D721Med (cell line): ENCODE data around the gene PROKR1.
"Not testable (repeated sequence)": the region's sequence is repeated elsewhere in the genome, so short reads cannot be mapped to it uniquely, and the experiment has no call there.

ENCODE experiments used
- DNase-seq: peaks from one replicate; pipeline ENCODE4 v3.0.0; 2011; ENCODE audit warnings: low spot score; ENCODE audit not compliant: insufficient read length
- FAIRE-seq: peaks from 2 replicates; lab custom pipeline; 2011; peaks lifted over from hg19 to GRCh38; lab: Jason Lieb, UNC
- TF ChIP-seq, protein P1 (sequence below): IDR thresholded peaks from 2 replicates; pipeline ENCODE4 v1.5.1; 2012; ENCODE audit warnings: mild to moderate bottlenecking, control low read depth; ENCODE audit not compliant: insufficient read depth; ENCODE audit errors: missing control alignments

The PROKR1 gene

DNA sequence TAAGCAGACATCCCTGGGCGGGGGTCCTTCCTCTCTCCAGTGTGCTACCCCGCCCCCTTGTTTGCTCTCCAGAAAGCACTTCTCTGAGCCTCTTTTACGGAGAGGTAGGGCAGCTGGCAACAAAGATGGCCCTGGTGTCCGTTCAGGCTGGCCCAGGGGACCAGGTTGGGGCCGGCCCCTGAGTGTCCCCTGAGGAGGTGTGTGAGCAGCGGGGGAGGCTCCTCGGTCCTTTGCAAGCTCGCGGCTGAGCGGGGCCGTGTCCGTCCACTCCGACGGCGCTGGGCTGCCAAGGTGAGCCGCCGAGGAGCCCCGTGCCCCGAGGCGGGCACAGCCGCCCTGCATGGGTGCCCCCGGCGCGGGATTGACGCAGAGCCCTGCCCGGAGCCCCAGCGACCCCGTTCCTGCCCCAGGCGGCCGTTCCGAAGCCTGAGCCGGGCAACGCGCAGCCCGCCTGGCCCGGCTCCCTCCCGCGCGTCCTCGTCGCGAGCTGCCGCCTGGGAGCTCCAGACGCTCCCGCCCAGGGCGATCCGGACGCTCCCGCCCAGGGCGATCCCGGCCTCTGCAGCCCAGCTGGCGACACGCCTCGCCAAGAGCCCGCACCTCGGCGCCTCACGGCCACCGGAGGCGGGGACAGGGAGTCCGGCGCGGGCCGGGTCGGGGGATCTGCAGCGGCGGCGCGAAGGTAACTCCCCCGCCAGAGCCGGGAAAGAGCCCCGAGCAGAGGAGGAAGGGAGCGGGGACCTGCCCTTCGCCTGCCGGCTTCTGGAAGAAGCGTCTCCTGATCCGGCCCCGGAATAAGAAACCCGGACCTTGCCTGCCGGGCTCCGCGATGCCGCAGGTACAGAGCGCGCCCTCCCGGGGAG, at the start of gene PROKR1:
Gene PROKR1, plus strand, starts transcription at position 569 of the 863 bp plus-strand sequence. CDS start 2,243 bp downstream, outside the sequence.
- no peak for FAIRE-seq
- no peak for DNase-seq
- TF ChIP-seq, protein P1, sequence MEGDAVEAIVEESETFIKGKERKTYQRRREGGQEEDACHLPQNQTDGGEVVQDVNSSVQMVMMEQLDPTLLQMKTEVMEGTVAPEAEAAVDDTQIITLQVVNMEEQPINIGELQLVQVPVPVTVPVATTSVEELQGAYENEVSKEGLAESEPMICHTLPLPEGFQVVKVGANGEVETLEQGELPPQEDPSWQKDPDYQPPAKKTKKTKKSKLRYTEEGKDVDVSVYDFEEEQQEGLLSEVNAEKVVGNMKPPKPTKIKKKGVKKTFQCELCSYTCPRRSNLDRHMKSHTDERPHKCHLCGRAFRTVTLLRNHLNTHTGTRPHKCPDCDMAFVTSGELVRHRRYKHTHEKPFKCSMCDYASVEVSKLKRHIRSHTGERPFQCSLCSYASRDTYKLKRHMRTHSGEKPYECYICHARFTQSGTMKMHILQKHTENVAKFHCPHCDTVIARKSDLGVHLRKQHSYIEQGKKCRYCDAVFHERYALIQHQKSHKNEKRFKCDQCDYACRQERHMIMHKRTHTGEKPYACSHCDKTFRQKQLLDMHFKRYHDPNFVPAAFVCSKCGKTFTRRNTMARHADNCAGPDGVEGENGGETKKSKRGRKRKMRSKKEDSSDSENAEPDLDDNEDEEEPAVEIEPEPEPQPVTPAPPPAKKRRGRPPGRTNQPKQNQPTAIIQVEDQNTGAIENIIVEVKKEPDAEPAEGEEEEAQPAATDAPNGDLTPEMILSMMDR: no peak

DNA sequence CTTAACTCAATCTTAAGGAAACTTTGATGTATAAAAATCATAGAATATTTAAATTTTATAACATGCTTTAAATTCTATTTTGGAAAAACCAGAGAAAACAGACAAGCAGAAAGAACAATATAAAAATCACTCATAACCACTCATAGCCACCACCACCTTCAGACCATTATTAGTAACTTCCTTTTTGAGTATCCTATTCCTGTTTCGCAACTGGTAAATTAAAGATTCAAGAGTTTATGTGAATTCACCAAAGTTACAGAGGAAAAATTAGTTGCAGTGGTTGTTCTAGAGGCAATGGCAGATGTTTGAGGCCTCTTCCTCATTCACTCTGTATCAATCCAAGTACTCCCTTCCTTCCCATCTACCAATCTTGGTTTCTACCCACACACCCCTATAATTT, 49.3 kb upstream of the PROKR1 start:
- TF ChIP-seq, protein P1: no peak
- DNase-seq: no peak
- no peak for FAIRE-seq

DNA sequence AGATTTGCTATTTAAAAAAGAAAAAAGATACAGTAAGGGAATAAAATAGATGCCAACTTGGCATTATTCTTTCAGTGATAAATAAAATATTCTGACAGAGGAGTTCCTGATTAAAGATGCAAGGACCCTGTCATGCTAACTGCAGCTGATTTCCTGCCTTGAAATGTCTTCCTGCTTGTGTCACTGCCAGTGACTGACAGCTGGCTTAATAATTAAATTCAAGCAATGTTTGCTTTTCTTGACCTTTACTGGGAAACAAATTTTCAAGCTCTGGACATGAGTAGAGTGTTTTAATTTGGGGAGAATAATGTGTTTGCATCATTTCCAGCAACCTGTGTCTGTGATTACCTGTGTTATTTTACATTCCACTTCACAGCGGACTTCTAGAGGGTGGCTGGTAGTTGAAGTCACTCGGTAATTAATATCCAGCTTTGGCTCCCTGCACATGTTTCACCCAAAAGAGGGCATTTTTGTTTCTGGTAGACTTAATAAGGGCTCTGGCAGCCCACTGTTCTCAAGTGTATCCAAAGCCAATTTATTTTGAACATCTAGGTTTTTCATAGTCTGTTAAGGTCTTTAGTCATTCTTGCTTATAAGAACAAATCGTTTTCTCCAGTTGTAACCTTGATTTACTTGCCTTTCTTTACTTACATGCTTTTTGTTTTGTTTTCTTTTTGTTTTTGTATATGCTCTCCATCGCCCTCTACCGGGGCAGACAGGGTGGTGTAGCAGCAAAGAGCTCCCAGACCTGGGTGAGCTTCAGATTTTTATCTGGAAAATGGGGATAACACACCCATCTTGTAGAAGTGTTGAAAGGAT, 48.5 kb upstream of the PROKR1 start:
- TF ChIP-seq, protein P1: peak; percentile 77
- FAIRE-seq (no peak), DNase-seq (no peak)

DNA sequence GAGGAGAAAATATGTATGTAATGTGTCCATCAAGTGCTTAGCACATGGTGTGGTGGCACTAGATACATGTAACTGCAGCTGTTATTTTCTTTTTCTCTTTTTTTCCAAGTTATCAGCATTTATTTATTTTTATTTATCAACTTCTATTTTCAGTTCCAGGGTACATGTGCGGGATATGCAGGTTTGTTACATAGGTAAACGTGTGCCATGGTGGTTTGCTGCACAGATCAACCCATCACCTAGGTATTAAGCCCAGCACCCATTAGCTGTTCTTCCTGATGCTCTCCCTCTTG, 47.9 kb upstream of the PROKR1 start:
- not testable (repeated sequence) for DNase-seq, FAIRE-seq

DNA sequence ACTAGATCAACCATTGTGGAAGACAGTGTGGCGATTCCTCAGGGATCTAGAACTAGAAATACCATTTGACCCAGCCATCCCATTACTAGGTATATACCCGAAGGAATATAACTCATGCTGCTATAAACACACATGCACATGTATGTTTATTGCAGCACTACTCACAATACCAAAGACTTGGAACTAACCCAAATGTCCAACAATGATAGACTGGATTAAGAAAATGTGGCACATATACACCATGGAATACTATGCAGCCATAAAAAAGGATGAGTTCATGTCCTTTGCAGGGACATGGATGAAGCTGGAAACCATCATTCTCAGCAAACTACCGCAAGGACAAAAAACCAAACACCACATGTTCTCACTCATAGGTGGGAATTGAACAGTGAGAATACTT, 42.9 kb upstream of the PROKR1 start:
- not testable (repeated sequence) for DNase-seq, FAIRE-seq

DNA sequence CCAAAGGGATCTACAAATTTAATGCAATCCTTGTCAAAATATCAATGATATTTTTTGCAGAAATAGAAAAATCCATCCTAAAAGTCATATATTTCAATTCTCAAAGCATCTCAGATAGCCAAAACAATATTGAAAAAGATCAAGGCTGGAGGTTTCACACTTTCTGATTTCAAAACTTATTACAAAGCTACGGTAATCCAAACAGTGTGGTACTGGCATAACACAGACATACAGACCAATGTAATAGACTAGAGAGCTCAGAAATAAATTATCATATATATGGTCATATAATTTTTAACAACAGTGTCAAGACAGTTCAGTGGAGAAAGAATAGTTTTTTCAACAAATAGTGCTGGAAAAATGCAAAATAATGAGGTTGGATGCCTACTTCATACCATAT, 40.3 kb upstream of the PROKR1 start:
- TF ChIP-seq, protein P1: no peak
- FAIRE-seq: no peak
- DNase-seq: no peak

DNA sequence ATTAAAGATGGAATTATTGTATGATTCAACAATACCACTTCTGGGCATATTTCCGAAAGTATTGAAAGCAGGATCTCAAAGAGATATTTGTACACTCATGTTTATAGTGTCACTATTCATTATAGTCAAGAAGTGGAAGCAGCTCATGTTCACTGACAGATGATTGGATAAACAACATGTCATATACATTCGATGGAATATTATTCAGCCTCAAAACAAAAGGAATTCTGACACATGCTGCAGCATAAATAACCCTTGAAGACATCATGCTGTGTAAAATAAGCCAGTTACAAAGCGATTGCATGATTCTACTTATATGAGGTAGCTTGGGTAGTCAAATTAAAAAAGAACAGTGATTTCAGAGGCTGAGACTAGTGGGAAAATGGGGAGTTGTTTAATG, 39.3 kb upstream of the PROKR1 start:
- FAIRE-seq: no peak
- DNase-seq: no peak

More for the DNA sequence above, 39.3 kb upstream of the PROKR1 start:
- TF ChIP-seq, protein P1: no peak
